ENCODE measurements around the gene AIP.
"Not testable (repeated sequence)": the region's sequence is repeated elsewhere in the genome, so short reads cannot be mapped to it uniquely, and the experiment has no call there.

The AIP gene

DNA sequence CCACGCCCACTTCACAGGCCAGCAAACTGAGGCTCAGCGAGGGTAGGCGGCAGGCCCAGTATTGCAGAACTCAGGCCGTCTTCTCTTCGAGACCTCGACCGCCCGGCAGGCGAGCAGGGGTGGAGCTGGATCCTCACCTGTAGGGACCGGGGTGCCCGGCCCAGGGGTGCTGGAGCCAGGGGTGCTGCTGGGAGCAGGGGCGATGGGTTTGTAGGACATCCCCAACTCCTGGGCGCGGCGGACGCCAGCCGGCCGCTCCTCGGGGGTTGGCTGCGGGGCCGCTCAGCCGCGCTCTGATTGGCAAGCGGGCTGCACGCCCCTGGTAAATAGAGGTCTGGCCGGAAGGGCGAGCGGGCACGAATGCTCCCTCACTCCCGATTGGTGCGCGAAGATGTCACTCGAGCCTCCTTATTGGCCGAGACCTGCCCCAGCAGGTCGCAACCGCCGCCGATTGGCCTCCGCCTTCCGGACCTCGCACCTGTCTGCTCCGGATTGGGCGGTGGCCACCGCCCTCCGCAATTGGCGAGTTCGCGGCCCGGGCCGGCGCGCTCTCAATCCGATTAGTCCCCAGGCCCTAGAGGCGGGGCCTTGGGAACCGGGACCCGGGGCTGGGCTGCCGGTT is 25.1 kb downstream of the AIP start, which contains the start of gene CDK2AP2:
CDK2AP2 (minus strand) TSS at position 299 of the 622 bp plus-strand sequence; CDS start at position 219, 80 bp downstream.
- peak; percentile 94 for DNase-seq

GRCh38 chr11:67508486-67509121 is 25.8 kb downstream of the AIP start:
- DNase-seq = peak; percentile 100

GRCh38 chr11:67510023-67510345 is 27.2 kb downstream of the AIP start:
- no peak for DNase-seq

DNA sequence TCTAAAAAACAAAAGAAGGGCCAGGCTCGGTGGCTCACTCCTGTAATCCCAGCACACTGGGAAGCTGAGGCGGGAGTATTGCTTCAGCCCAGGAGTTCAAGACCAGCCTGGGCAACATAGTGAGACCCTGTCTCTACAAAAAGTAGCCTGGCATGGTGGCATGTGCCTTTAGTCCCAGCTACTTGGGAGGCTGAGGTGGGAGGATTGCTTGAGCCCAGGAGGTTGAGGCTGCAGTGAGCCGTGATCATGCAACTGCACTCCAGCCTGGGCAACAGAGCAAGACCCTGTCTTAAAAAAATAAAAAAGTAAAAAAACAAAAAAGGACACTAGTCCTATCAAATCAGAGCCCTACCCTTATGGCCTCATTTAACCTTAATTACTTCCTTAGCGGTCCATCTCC is 28.7 kb downstream of the AIP start:
- not testable (repeated sequence) for DNase-seq

DNA sequence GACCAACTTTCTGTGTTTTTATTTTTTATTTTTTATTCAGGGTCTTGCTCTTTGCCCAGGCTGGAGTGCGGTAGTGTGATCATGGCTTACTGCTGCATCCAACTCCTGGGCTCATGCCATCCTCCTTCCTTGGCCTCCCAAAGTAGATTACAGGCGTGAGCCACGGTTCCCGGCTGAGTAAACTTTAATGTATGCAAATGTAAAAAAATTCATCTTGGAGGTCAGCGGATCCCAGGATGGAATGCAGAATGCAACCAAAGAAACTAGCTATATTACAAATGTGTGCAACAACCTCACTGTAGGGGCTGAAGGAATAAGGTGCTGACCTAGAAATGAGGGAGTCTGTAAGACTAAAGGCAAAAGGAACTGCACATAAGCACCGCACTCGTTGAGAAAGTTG is 31.3 kb downstream of the AIP start:
- DNase-seq = no peak

DNA sequence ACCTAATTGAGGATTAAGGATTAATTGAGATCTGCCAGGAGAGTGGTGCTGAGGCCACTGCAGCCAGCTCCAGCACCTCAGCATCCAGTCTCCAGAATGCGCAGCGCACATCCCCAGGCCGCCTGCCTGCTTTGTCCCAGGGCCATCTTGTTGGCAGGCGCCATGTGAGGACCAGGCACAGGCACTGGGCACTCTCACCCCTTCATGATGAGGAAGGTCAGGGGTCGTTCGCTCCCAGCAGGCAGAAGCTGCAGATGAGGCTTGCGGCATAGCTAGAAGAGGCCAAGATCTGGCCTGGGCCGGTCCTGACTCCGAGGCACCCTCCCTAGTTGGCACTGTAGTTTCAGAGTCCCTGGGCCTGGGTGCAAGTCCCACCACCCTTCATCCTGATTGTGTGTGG is 34.0 kb downstream of the AIP start:
- no peak for DNase-seq

DNA sequence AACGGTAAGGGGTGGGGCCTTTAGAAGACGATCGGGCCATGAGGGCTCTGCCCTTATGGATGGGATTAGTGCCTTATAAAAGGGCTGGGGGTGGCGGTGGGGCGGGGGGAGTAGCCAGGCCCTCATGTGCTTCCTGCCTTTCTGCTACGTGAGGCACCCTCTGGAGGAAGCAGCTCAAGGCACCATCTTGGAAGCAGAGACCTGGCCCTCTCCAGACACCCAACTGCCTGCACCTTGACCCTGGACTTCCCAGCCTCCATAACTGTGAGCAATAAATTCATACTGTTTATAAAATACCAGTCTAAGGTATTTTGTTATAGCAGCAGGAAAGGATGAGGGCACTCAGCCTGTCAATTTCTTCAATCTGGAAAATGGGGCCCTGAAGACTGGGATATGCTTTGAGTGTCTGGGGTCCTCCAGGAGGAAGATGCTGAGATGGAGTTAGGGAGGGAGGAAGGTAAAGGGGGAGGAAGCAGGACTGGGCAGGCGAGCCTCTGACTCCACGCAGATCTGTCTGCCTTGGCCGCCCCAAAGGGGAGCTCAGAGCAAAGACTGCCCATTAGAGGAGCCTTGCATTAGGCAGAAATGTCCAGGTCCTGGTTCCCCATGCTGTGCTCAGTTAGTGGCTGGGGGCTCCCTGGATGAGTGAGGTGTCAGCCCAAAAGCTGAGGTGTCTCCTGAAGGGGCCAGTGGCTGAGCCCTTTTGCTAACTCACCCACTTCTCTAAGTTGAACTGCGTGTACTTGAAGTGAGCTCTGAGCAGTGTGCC is 35.1 kb downstream of the AIP start:
- no peak for DNase-seq

- DNase-seq = no peak
Observed at GRCh38 chr11:67519726-67520125, 36.9 kb downstream of the AIP start.

GRCh38 chr11:67520856-67521824 is 38.3 kb downstream of the AIP start:
- no peak for DNase-seq

GRCh38 chr11:67521924-67522323 is 39.1 kb downstream of the AIP start:
- no peak for DNase-seq

DNA sequence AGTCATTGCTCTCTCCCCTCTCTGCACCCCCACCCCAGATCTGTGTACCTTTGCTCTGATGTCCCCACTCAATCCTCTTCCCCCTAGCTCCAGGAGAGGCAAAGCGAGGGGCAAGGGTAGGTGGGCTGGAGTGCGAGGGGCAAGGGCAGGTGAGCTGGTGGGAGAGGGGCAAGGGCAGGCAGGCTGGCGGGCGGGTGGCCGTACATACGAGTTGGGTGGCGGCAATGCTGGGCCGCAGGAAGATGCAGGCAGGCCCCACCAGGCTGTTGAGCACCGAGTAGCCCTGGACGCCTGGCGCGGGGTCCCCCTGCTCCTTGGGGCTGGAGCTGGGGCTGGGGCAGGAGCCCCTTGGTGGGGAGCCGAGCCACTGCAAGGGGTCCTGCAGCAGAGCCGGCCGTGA is 39.5 kb downstream of the AIP start:
- no peak for DNase-seq

GRCh38 chr11:67522844-67523555 is 40.2 kb downstream of the AIP start, which contains the start of gene CABP2:
CABP2 (minus strand) TSS chr11:67523446; CDS start chr11:67523326, 120 bp downstream.
- no peak for DNase-seq

- no peak for DNase-seq
Observed at GRCh38 chr11:67523556-67524479, 41.0 kb downstream of the AIP start.

DNA sequence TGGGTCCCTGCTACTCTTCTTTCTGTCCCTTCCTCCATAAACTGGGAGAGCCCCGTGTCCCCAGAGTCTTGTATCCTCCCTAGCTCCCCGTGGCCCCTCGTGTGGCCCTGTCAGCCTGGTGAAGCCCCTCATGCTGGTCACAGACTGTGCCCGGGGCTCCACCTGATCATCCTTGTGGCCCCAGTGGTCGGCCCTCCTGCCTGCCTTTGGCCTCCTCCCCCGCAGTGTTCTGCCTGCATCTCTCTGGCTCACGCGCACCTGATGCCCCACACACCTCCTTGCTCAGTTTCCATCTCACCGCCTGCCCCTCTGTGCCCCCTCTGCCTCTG is 41.6 kb downstream of the AIP start:
- DNase-seq = no peak

- no peak for DNase-seq
Observed at GRCh38 chr11:67525275-67525976, 42.6 kb downstream of the AIP start.

DNA sequence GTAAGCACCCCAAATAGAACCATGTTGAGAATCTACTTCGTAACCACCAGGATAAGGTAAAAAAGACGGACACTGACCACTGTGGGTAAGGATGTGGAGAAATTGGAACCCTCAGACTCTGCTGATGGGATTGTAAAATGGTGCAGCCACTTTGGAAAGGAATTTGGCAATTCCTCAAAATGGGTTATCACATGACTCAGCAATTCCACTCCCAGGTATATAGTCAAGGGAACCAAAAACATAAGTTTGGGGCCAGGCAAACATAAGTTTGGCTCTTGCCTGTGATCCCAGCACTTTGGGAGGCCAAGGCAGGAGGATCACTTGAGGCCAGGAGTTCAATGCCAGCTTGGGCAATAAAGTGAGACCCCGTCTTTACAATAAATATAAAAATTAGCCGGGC is 45.5 kb downstream of the AIP start:
- DNase-seq = no peak

- no peak for DNase-seq
Observed at GRCh38 chr11:67530282-67530592, 47.4 kb downstream of the AIP start.

- DNase-seq = no peak
Observed at GRCh38 chr11:67532889-67533288, 50.1 kb downstream of the AIP start.

GRCh38 chr11:67534070-67534679 is 51.3 kb downstream of the AIP start:
- no peak for DNase-seq

GRCh38 chr11:67535561-67535960 is 52.7 kb downstream of the AIP start:
- no peak for DNase-seq

Data from T-helper 9 cell (primary cell).